VCaP (cell line): Measurements from ENCODE around the gene PLEKHA4.
"Not testable (repeated sequence)": the region's sequence is repeated elsewhere in the genome, so short reads cannot be mapped to it uniquely, and the experiment has no call there.

Experiments
- H3K27ac ChIP-seq: fragments of 450-650 bp; 2 replicates; pipeline ENCODE4 v1.5.1; 2017
- CTCF ChIP-seq: fragments of 450-650 bp; conservative IDR thresholded peaks from 2 replicates; pipeline ENCODE4 v1.5.1; 2017; ENCODE audit warnings: mild to moderate bottlenecking, moderate library complexity

The PLEKHA4 gene

GRCh38 chr19:48796298-48797083 lies 71.9 kb downstream of the PLEKHA4 start:
- peak overlapping the region; percentile 69 for H3K27ac ChIP-seq
- no peak for TF ChIP-seq CTCF

- no peak for TF ChIP-seq CTCF
- H3K27ac ChIP-seq, result peak overlapping the region; percentile 69
Observed at GRCh38 chr19:48795685-48796070, 72.7 kb downstream of the PLEKHA4 start.

- TF ChIP-seq CTCF, result peak; percentile 98
- H3K27ac ChIP-seq, result peak overlapping the region; percentile 69
Observed at GRCh38 chr19:48795055-48795684, 73.2 kb downstream of the PLEKHA4 start.

GRCh38 chr19:48794291-48794690 lies 74.1 kb downstream of the PLEKHA4 start:
- H3K27ac ChIP-seq, result peak overlapping the region; percentile 69
- TF ChIP-seq CTCF, result no peak

GRCh38 chr19:48793271-48793670 lies 75.1 kb downstream of the PLEKHA4 start:
- no peak overlapping the region for H3K27ac ChIP-seq
- TF ChIP-seq CTCF, result no peak

GRCh38 chr19:48787331-48787730 lies 81.1 kb downstream of the PLEKHA4 start:
- H3K27ac ChIP-seq, result not testable (repeated sequence)
